IMR-90 (cell line): ENCODE data around the gene AP2B1. TPM values are rescaled to one million over a fixed set of nuclear protein-coding genes. Genes with fewer than 3 reads are reported as not detected.

Experiments used
- ATAC-seq: fragments of 200-7000 bp; cut with Tn5 transposase; 2 replicates; pipeline ENCODE4 v1.9.1; 2020; ENCODE audit warnings: low read depth, mild to moderate bottlenecking, moderate library complexity
- BruUV-seq: library from RNA; stranded (reverse); fragments of 400-500 nt; replicated peaks from 2 replicates; lab custom pipeline; 2021; lab: Mats Ljungman, UMichigan
- CTCF ChIA-PET: fragments of 300-600 bp; formaldehyde crosslinking; extraction: SDS; loops from one replicate; lab custom pipeline; 2021; ENCODE audit warnings: antibody characterized with exemption; lab: Yijun Ruan, JAX
- POLR2A ChIA-PET: fragments of 300-600 bp; sonication (Branson Sonifier 250); formaldehyde crosslinking; loops from one replicate; lab custom pipeline; 2022; ENCODE audit warnings: antibody characterized with exemption; ENCODE audit not compliant: unreplicated experiment; lab: Charles Lee
- DNase-seq: peaks from one replicate; pipeline ENCODE4 v3.0.0; 2013
- H2AFZ ChIP-seq: replicated peaks from 2 replicates; pipeline ENCODE3; 2013; ENCODE audit warnings: low read length, mild to moderate bottlenecking; ENCODE audit not compliant: poor library complexity
- H2AK5ac ChIP-seq: 2 replicates; pipeline ENCODE4 v1.6.1; 2013; ENCODE audit warnings: low read depth, low read length, inconsistent platforms
- H2AK9ac ChIP-seq: replicated peaks from 2 replicates; pipeline ENCODE3; 2013; ENCODE audit warnings: mild to moderate bottlenecking, low read depth, low read length, moderate library complexity; ENCODE audit not compliant: poor library complexity
- H2BK120ac ChIP-seq: 2 replicates; pipeline ENCODE4 v1.6.1; 2013; ENCODE audit warnings: low read depth, low read length, inconsistent platforms
- H2BK15ac ChIP-seq: 3 replicates; pipeline ENCODE4 v1.6.1; 2013; ENCODE audit warnings: low read depth, low read length, inconsistent platforms
- H2BK20ac ChIP-seq: 2 replicates; pipeline ENCODE4 v1.6.1; 2013; ENCODE audit warnings: low read depth, mild to moderate bottlenecking, inconsistent platforms, low read length, moderate library complexity
- H2BK5ac ChIP-seq: 2 replicates; pipeline ENCODE4 v1.6.1; 2013; ENCODE audit warnings: mild to moderate bottlenecking, low read depth, low read length, inconsistent platforms; ENCODE audit not compliant: poor library complexity, severe bottlenecking
- H3K14ac ChIP-seq: replicated peaks from 2 replicates; pipeline ENCODE4 v1.6.1; 2013; ENCODE audit warnings: low read depth, low read length, inconsistent platforms
- H3K18ac ChIP-seq: 2 replicates; pipeline ENCODE4 v1.6.1; 2013; ENCODE audit warnings: low read depth, low read length, control low read depth
- H3K23ac ChIP-seq: 2 replicates; pipeline ENCODE4 v1.6.1; 2013; ENCODE audit warnings: low read depth, low read length, inconsistent platforms
- H3K27ac ChIP-seq: 2 replicates; pipeline ENCODE4 v1.5.1; 2013; ENCODE audit warnings: mild to moderate bottlenecking, control low read depth, low read length; ENCODE audit not compliant: insufficient read depth
- H3K27me3 ChIP-seq: 2 replicates; pipeline ENCODE4 v1.6.1; 2013; ENCODE audit warnings: low read length; ENCODE audit not compliant: control insufficient read depth, insufficient read depth
- H3K36me3 ChIP-seq: 2 replicates; pipeline ENCODE4 v1.6.1; 2013; ENCODE audit warnings: low read length, mixed read lengths; ENCODE audit not compliant: control insufficient read depth, insufficient read depth
- H3K4ac ChIP-seq: 2 replicates; pipeline ENCODE4 v1.6.1; 2013; ENCODE audit warnings: low read depth, low read length, inconsistent platforms
- H3K4me1 ChIP-seq: 2 replicates; pipeline ENCODE4 v1.6.1; 2013; ENCODE audit warnings: low read length, mixed read lengths; ENCODE audit not compliant: control insufficient read depth, insufficient read depth
- H3K4me2 ChIP-seq: 2 replicates; pipeline ENCODE4 v1.6.1; 2013; ENCODE audit warnings: low read depth, mild to moderate bottlenecking, control low read depth, low read length, moderate library complexity
- H3K4me3 ChIP-seq: 2 replicates; pipeline ENCODE4 v1.5.1; 2013; ENCODE audit warnings: low read depth, mild to moderate bottlenecking, control low read depth, low read length, moderate library complexity; ENCODE audit not compliant: insufficient read depth
- H3K56ac ChIP-seq: 2 replicates; pipeline ENCODE4 v1.6.1; 2013; ENCODE audit warnings: low read length, inconsistent platforms; ENCODE audit not compliant: insufficient read depth; ENCODE audit errors: extremely low read depth
- H3K79me1 ChIP-seq, 2 experiments: 2 replicates each; pipeline ENCODE4 v1.6.1; 2013; ENCODE audit warnings: low read length in 2 of 2, inconsistent platforms in 1 of 2, low read depth in 1 of 2
- H3K9ac ChIP-seq: 2 replicates; pipeline ENCODE4 v1.6.1; 2013; ENCODE audit warnings: low read depth, low read length, control low read depth
- H3K9me1 ChIP-seq: 2 replicates; pipeline ENCODE4 v1.6.1; 2013; ENCODE audit warnings: low read length, inconsistent platforms; ENCODE audit not compliant: insufficient read depth
- H3K9me3 ChIP-seq: 2 replicates; pipeline ENCODE4 v1.6.1; 2013; ENCODE audit warnings: low read length; ENCODE audit not compliant: control insufficient read depth, insufficient read depth
- H4K20me1 ChIP-seq: 2 replicates; pipeline ENCODE4 v1.6.1; 2013; ENCODE audit warnings: low read length, inconsistent platforms; ENCODE audit not compliant: insufficient read depth
- H4K5ac ChIP-seq: 2 replicates; pipeline ENCODE4 v1.6.1; 2013; ENCODE audit warnings: mild to moderate bottlenecking, low read depth, low read length, control low read depth
- H4K8ac ChIP-seq, 2 experiments: 2 replicates each; pipeline ENCODE4 v1.6.1; 2013; ENCODE audit warnings: low read depth in 2 of 2, low read length in 2 of 2, control low read depth in 1 of 2, inconsistent platforms in 1 of 2
- H4K91ac ChIP-seq: 2 replicates; pipeline ENCODE4 v1.6.1; 2013; ENCODE audit warnings: low read depth, low read length, inconsistent platforms; ENCODE audit not compliant: insufficient read depth
- NFE2L2 ChIP-seq: fragments of 150-350 bp; IDR thresholded peaks from 2 replicates; pipeline ENCODE4 v1.6.1; 2016; ENCODE audit warnings: low read depth, mild to moderate bottlenecking, low read length
- WGBS, 2 experiments: methylation state at CpG; one replicate each; pipeline versions ENCODE4 v1.1.5 to v1.1.7; 2013; ENCODE audit warnings: missing lambda C conversion rate in 2 of 2; ENCODE audit not compliant: insufficient read length in 1 of 2; ENCODE audit errors: extremely low coverage in 2 of 2; 5-methylcytosine and 5-hydroxymethylcytosine counted together
- dilution Hi-C: fragments of 300-500 bp; cut with HindIII; formaldehyde crosslinking; loops from one replicate; pipeline ENCODE4 v1.14.3; 2018; ENCODE audit warnings: low sequenced_read_pairs; ENCODE audit not compliant: unreplicated experiment
- in situ Hi-C: fragments of 300-500 bp; cut with MboI; formaldehyde crosslinking; loops from 3 replicates; pipeline ENCODE4 v1.14.3; 2019; ENCODE audit warnings: low sequenced_read_pairs, inconsistent platforms, mixed read lengths
- intact Hi-C: fragments of 100-400 bp; cut with micrococcal nuclease; formaldehyde crosslinking; loops from 2 replicates; pipeline ENCODE4 v1.10.0; 2022
- polyA plus RNA-seq, 3 experiments: library from polyadenylated mRNA; depleted of rRNA; stranded (reverse); fragments of >200 nt; gene quantifications; 2 replicates each; pipeline ENCODE4 v1.2.3, GENCODE V29; 2012; ENCODE audit warnings: low replicate concordance in 1 of 3
- total RNA-seq: library from RNA; depleted of rRNA; stranded (reverse); fragments of >200 nt; gene quantifications from 2 replicates; pipeline ENCODE4 v1.2.3, GENCODE V29; 2012
- TF ChIP-seq, protein P1 (sequence below): conservative IDR thresholded peaks from 2 replicates; pipeline ENCODE4 v1.5.1; 2012; ENCODE audit warnings: mild to moderate bottlenecking, low read depth, low read length, improper control_type of control experiment

AP2B1 gene
- total and polyA plus RNA-seq, 2 of the 4 experiments (the other 2 are of a cell fraction) = 102 to 125 TPM

DNA sequence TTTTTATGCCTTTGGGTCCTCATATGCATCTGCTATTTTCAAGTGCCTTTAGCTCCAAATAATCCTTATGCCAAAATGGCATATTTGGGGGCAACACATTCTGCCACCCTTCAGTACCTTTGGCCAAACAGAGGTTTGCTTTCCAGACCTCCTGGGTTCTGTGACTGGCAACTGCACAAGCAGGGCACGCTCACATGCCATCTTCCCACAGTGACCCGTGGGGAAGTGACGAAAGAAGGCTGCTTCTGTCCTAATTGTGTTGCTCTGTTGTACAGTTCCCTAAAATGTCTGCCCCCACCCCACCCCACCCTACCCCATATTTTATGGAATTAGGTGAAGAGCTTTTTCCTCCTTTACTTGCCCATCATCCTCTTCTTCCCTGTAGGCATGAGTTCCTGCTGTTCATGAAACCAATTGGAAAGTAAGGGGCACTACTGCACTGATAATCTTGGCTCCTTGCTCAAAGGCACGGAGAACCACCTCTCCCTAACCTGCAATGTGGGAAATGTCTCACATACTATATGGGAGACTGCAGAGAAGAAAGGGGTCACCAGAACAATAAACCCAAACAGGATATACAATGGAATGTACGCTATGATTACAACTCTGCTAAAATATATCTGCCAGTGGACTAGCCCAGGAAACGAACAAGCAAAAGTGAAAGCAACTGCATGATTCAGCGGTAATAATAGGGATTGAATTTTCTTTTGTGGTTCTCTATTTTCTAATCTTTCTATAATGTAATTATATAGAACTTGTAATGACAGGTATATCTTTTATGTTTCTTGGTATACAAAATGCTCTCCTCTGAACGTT, 46.3 kb upstream of the AP2B1 start:
- Histone ChIP-seq H3K4me3 (peak overlapping the region; percentile 41; the same call in 1 of the 2 replicates), H4K5ac (peak overlapping the region; percentile 90), H4K91ac (peak overlapping the region; percentile 50), H3K56ac (no peak overlapping the region), H3K27me3 (no peaks in the 10 kb centered on the region; the same call in 1 of the 2 replicates), H3K36me3 (no peaks in the 10 kb centered on the region), H2AK5ac (peak overlapping the region; percentile 64; the same call in 1 of the 2 replicates), H4K8ac (peak overlapping the region; percentile 56 to 77; a peak in 3 of 4 replicates), H3K14ac (peak overlapping the region; percentile 81), H3K4ac (peak overlapping the region; percentile 66), H3K4me1 (no peaks in the 10 kb centered on the region), H2BK120ac (peak overlapping the region; percentile 86), H3K27ac (peak overlapping the region; percentile 82; the same call in 1 of the 2 replicates), H3K9me3 (no peaks in the 10 kb centered on the region), H2BK15ac (peak overlapping the region; percentile 31; the same call in 1 of the 3 replicates), H3K18ac (peak overlapping the region; percentile 90), H3K23ac (peak overlapping the region; percentile 22; the same call in 1 of the 2 replicates), H3K79me1 (no peaks in the 10 kb centered on the region), H2BK20ac (peak overlapping the region; percentile 75; the same call in 1 of the 2 replicates), H2AK9ac (no peak overlapping the region), H3K9ac (peak overlapping the region; percentile 52; the same call in 1 of the 2 replicates), H2AFZ (peak overlapping the region; percentile 81), H2BK5ac (peak overlapping the region; percentile 71), H4K20me1 (no peaks in the 10 kb centered on the region), H3K9me1 (no peaks in the 10 kb centered on the region), H3K4me2 (peak overlapping the region; percentile 97)
- peak; percentile 78 for ATAC-seq
- in situ Hi-C loops = loop anchor here (25.0 kb wide), 1 partner anchor 1128 kb away; no protein-coding TSS in a partner anchor
- no CpG with 5 or more reads among the region's 8 CpGs for WGBS, 2 experiments
- dilution Hi-C loops = loop anchor here (25.0 kb wide), 2 partner anchors 228 to 353 kb away; partner anchors contain the start of gene SLC35G3
- DNase-seq = peak; percentile 51
- no TSS peak for BruUV-seq
- TF ChIP-seq, protein P1, sequence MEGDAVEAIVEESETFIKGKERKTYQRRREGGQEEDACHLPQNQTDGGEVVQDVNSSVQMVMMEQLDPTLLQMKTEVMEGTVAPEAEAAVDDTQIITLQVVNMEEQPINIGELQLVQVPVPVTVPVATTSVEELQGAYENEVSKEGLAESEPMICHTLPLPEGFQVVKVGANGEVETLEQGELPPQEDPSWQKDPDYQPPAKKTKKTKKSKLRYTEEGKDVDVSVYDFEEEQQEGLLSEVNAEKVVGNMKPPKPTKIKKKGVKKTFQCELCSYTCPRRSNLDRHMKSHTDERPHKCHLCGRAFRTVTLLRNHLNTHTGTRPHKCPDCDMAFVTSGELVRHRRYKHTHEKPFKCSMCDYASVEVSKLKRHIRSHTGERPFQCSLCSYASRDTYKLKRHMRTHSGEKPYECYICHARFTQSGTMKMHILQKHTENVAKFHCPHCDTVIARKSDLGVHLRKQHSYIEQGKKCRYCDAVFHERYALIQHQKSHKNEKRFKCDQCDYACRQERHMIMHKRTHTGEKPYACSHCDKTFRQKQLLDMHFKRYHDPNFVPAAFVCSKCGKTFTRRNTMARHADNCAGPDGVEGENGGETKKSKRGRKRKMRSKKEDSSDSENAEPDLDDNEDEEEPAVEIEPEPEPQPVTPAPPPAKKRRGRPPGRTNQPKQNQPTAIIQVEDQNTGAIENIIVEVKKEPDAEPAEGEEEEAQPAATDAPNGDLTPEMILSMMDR = no peak
- TF ChIP-seq NFE2L2 = peak; percentile 68; the same call in 1 of the 2 replicates
- ChIA-PET POLR2A (no interaction called here), CTCF (interaction anchor here (0.6 to 1.8 kb wide), 3 partner anchors 42 to 370 kb away, joined by 3 to 4 read pairs (median 3); no protein-coding TSS in a partner anchor)
- intact Hi-C loops = loop anchor here (2.0 to 10.0 kb wide), 2 partner anchors 546 to 1120 kb away; no protein-coding TSS in a partner anchor
